GM12872 (cell line): ENCODE data around the gene DDIT4L.

Experiments used
- TF ChIP-seq, protein P1 (sequence below): IDR thresholded peaks from 3 replicates; pipeline ENCODE4 v1.5.1; 2011; ENCODE audit warnings: low read depth, mild to moderate bottlenecking, low read length, moderate library complexity; ENCODE audit not compliant: insufficient read depth

The DDIT4L gene

DNA sequence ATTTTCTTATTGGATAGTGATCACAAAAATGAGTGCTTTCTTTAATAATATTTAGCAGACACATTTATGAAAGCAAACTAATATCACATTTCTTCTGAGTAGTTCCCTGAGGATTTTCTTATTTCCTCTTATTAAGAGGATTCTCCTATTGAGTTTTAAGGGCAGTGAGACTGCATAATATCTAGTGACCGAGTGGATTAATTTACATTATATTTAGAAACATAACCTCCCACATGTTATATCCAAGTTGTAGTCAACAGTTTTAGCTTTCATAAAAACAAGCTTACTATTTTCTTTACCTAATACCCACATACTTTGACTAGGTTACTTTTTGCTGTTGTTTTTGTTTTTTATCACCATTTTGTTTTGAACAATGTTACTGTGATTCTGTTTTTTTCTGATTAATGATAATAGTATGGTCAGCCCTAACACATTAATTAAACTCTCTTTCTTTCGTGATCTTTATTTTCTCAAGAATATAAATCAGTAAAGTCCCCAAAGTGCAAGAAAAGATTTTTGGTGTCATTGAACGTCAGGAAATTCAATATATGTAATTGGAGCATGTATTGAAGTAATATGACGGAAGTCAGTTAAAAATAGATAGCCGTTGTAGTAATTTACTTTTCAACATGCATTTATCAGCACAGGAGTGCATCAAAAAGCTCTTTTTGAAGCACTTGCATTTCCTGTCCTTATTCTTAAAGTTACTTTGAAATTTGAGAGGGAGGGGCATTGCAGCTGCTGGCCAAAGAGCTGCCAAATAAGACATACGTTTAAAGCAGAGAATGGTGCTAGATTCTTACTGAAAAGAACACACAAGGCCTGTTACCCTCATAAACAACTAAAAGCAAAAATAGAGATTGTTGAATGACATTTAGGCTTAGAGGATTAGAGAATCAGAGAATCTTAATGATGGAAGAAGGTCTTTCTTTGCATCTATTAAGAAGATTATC, 25.2 kb downstream of the DDIT4L start:
- TF ChIP-seq, protein P1, sequence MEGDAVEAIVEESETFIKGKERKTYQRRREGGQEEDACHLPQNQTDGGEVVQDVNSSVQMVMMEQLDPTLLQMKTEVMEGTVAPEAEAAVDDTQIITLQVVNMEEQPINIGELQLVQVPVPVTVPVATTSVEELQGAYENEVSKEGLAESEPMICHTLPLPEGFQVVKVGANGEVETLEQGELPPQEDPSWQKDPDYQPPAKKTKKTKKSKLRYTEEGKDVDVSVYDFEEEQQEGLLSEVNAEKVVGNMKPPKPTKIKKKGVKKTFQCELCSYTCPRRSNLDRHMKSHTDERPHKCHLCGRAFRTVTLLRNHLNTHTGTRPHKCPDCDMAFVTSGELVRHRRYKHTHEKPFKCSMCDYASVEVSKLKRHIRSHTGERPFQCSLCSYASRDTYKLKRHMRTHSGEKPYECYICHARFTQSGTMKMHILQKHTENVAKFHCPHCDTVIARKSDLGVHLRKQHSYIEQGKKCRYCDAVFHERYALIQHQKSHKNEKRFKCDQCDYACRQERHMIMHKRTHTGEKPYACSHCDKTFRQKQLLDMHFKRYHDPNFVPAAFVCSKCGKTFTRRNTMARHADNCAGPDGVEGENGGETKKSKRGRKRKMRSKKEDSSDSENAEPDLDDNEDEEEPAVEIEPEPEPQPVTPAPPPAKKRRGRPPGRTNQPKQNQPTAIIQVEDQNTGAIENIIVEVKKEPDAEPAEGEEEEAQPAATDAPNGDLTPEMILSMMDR = no peak

GRCh38 chr4:100162027-100162685, 28.1 kb downstream of the DDIT4L start:
- TF ChIP-seq, protein P1 = no peak

- TF ChIP-seq, protein P1 = no peak
Measured at GRCh38 chr4:100149190-100149589, 41.1 kb downstream of the DDIT4L start.

DNA sequence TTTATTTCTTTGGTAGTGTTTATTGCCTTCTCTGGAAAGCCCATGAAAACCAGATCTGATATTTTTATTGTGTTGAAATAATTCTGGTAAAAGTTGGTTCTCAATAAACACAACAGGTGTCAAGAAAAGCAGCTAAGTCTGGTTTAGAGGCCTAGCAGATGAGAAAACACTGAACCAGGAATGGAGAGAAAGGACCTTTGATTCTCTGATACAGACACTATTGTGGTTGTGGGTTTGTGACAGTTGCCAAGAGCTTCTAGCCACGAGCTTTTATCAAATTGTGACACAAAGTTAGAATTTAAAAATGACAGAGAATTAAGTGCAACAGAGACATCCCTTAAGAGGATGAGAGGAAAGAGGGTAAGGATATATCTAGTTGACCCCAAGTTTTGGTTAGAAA, 42.6 kb downstream of the DDIT4L start:
- TF ChIP-seq, protein P1 = no peak

DNA sequence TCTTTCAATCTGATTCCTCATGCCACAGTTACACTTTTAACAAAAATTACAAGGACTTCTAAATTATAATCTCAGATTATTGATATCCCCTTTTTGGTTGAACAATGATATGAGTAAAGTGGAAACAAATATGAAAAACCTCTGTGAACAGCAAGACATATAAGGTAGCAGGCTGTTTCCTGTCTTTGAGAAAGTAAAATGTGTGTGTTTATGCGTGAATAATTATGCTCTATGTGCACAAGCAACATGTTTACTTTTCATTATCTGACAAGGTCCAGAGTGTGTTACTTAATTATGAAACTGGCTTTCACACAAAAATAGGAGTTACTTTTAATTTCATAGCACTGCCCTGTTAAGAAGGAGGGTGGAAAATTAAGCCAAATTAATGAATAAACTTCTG, 43.1 kb downstream of the DDIT4L start:
- TF ChIP-seq, protein P1 = no peak

GRCh38 chr4:100146756-100147155, 43.5 kb downstream of the DDIT4L start:
- TF ChIP-seq, protein P1 = no peak
